ENCODE measurements around the gene USP54.

USP54 gene

GRCh38 chr10:73460897-73461296, 130.2 kb downstream of the USP54 start:
- no peak for DNase-seq (ENCODE audit: low read depth)

DNA sequence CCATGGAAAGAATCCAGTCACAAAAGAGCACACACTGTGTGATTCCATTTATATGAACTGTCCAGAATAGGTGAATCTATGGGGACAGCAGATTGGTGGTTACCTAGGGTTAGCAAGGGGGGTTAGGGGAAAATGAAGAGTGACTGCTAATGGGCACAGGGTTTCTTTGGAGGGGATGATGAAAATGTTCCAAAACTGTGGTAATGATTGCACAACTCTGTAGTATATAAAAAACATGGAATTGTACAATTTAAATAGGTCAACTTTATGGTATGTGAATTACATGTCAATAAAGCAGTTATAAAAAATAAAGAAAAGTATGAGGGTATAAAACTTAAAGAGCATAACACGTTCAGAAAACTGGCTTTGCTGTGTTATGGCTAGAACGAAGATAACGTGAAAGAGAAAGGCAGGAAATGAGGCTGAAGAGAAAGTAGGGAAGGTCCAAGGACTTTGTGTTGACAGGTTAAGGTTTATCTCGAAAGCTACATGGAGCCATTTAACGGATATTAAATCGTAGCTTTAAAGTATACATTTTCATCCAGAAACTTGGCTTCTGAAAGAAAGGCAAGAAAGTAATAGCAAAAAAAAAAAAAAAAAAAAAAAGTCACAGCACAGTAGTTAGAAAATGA, 131.3 kb downstream of the USP54 start:
- no peak for DNase-seq (ENCODE audit: low read depth)

GRCh38 chr10:73456187-73456890, 134.8 kb downstream of the USP54 start:
- DNase-seq (ENCODE audit: low read depth), result no peak

- DNase-seq (ENCODE audit: low read depth), result no peak
These were observed 142.0 kb downstream of the USP54 start for GRCh38 chr10:73449113-73449512.

- DNase-seq (ENCODE audit: low read depth), result no peak
These were observed 142.8 kb downstream of the USP54 start for GRCh38 chr10:73448384-73448783.

All from stimulated activated CD8-positive, alpha-beta memory T cell treated with anti-CD3 and anti-CD28 coated beads, Interleukin-4, amount 100 ng/mL, for 24 hours (primary cell).